ENCODE results near the gene B3GNT7. TPM values are rescaled to one million over a fixed set of nuclear protein-coding genes. Genes with fewer than 3 reads are reported as not detected.
"Not testable (repeated sequence)": the region's sequence is repeated elsewhere in the genome, so short reads cannot be mapped to it uniquely, and the experiment has no call there.

The B3GNT7 gene
- 0.43 and 0.64 TPM in 2 replicates for total RNA-seq

GRCh38 chr2:231395188-231396057, at the start of gene B3GNT7:
TSS of gene B3GNT7 (plus strand) at chr2:231395710. CDS start at chr2:231395804, 94 bp downstream.
- no peak for DNase-seq (ENCODE audit: low read depth)

GRCh38 chr2:231347081-231347480, 48.4 kb upstream of the B3GNT7 start:
- no peak overlapping the region for H3K4me3 ChIP-seq (ENCODE audit: low read depth, low read length)
- no peak for TF ChIP-seq CTCF (IDR thresholded peaks at IDR 0.05; ENCODE audit: insufficient read depth, low read depth, low read length)
- DNase-seq (ENCODE audit: low read depth), result peak; percentile 16

More at GRCh38 chr2:231395188-231396057, at the start of gene B3GNT7:
- no peak for TF ChIP-seq CTCF (IDR thresholded peaks at IDR 0.05; ENCODE audit: insufficient read depth, low read depth, low read length)
- H3K4me3 ChIP-seq (ENCODE audit: low read depth, low read length), result peak within 1 kb of the TSS; percentile 36

- DNase-seq (ENCODE audit: low read depth), result peak; percentile 7
- H3K4me3 ChIP-seq (ENCODE audit: low read depth, low read length), result no peak overlapping the region
- TF ChIP-seq CTCF (IDR thresholded peaks at IDR 0.05; ENCODE audit: insufficient read depth, low read depth, low read length), result no peak
Observed at GRCh38 chr2:231347638-231348037, 47.9 kb upstream of the B3GNT7 start.

- peak; percentile 80 for DNase-seq (ENCODE audit: low read depth)
- H3K4me3 ChIP-seq (ENCODE audit: low read depth, low read length), result no peak overlapping the region
- TF ChIP-seq CTCF (IDR thresholded peaks at IDR 0.05; ENCODE audit: insufficient read depth, low read depth, low read length), result no peak
Observed at GRCh38 chr2:231348173-231348572, 47.3 kb upstream of the B3GNT7 start.

GRCh38 chr2:231348704-231349373, 46.7 kb upstream of the B3GNT7 start:
- TF ChIP-seq CTCF (IDR thresholded peaks at IDR 0.05; ENCODE audit: insufficient read depth, low read depth, low read length), result no peak
- DNase-seq (ENCODE audit: low read depth), result peak; percentile 50

GRCh38 chr2:231349374-231349735, 46.2 kb upstream of the B3GNT7 start:
- not testable (repeated sequence) for DNase-seq (ENCODE audit: low read depth)

More at GRCh38 chr2:231348704-231349373, 46.7 kb upstream of the B3GNT7 start:
- no peak overlapping the region for H3K4me3 ChIP-seq (ENCODE audit: low read depth, low read length)

GRCh38 chr2:231351648-231352047, 43.9 kb upstream of the B3GNT7 start:
- TF ChIP-seq CTCF (IDR thresholded peaks at IDR 0.05; ENCODE audit: insufficient read depth, low read depth, low read length), result no peak
- DNase-seq (ENCODE audit: low read depth), result no peak
- H3K4me3 ChIP-seq (ENCODE audit: low read depth, low read length), result no peak overlapping the region

More at GRCh38 chr2:231349374-231349735, 46.2 kb upstream of the B3GNT7 start:
- H3K4me3 ChIP-seq (ENCODE audit: low read depth, low read length), result not testable (repeated sequence)

Measured in fibroblast of villous mesenchyme (primary cell).